Thoracic aorta (tissue), 2 donors: ENCODE data around the gene DMGDH. TPM values are rescaled to one million over a fixed set of nuclear protein-coding genes. Genes with fewer than 3 reads are reported as not detected.

ENCODE experiments used
- ATAC-seq: fragments of 150-250 bp; one replicate; pipeline ENCODE4 v1.8.0; 2017; ENCODE audit warnings: low read depth; ENCODE audit not compliant: insufficient number of reproducible peaks, low FRiP score
- DNase-seq: peaks from one replicate; pipeline ENCODE4 v3.0.0-alpha.2; 2020; ENCODE audit warnings: low spot score
- H3K27ac ChIP-seq, 2 donors: fragments of 200-600 bp; sonication (generic); 1 replicate in 1 of 2; 2 replicates in 1 of 2; pipeline ENCODE4 v1.5.1; 2016; ENCODE audit warnings: mild to moderate bottlenecking in 2 of 2, moderate library complexity in 2 of 2
- H3K27me3 ChIP-seq: fragments of 200-600 bp; sonication (generic); replicated peaks from 2 replicates; pipeline ENCODE4 v1.6.0; 2016; ENCODE audit warnings: mild to moderate bottlenecking; ENCODE audit not compliant: insufficient read depth
- H3K36me3 ChIP-seq: fragments of 200-600 bp; sonication (generic); one replicate; pipeline ENCODE4 v1.5.1; 2016
- H3K4me1 ChIP-seq, 2 donors: fragments of 200-600 bp; sonication (generic); 1 replicate in 1 of 2; 2 replicates in 1 of 2; pipeline versions ENCODE4 v1.5.1 to v1.6.0; 2016; ENCODE audit warnings: low read depth in 2 of 2, mild to moderate bottlenecking in 1 of 2; ENCODE audit not compliant: control insufficient read depth in 1 of 2
- H3K4me3 ChIP-seq: fragments of 200-600 bp; sonication (generic); 2 replicates; pipeline ENCODE4 v1.5.1; 2016; ENCODE audit warnings: mild to moderate bottlenecking
- H3K9me3 ChIP-seq: fragments of 200-600 bp; sonication (generic); 2 replicates; pipeline ENCODE4 v1.5.1; 2016
- CTCF ChIP-seq: fragments of 200-600 bp; sonication (generic); IDR thresholded peaks from one replicate; pipeline ENCODE4 v1.5.1; 2019; ENCODE audit warnings: antibody characterized with exemption
- total RNA-seq, 2 donors: library from RNA; depleted of rRNA; stranded (reverse); fragments of >200 nt; gene quantifications; one replicate each; pipeline versions ENCODE4 v1.1.0 to v1.2.3, GENCODE V29; 2016

DMGDH gene
- total RNA-seq, 2 donors from 2014 or later, result 0.85 to 0.95 TPM

- H3K9me3 ChIP-seq, result no peaks in the 10 kb centered on the region
- ATAC-seq (no peak), DNase-seq (no peak)
- no peak overlapping the region for H3K27ac ChIP-seq
- peaks cover 8% of the 10 kb centered on the region for H3K27me3 ChIP-seq
- H3K36me3 ChIP-seq, result no peaks in the 10 kb centered on the region
- H3K4me3 ChIP-seq, result no peak overlapping the region
- TF ChIP-seq CTCF, result no peak
- H3K4me1 ChIP-seq, result peaks cover 9 to 23% of the 10 kb centered on the region in 2 donors
These were observed 40.3 kb upstream of the DMGDH start for GRCh38 chr5:79109527-79110492.

GRCh38 chr5:79108792-79109191, 39.3 kb upstream of the DMGDH start:
- Histone ChIP-seq H3K4me3 (no peak overlapping the region), H3K9me3 (no peaks in the 10 kb centered on the region), H3K36me3 (no peaks in the 10 kb centered on the region), H3K4me1 (peaks cover 9 to 23% of the 10 kb centered on the region in 2 donors), H3K27me3 (peaks cover 8% of the 10 kb centered on the region), H3K27ac (no peak overlapping the region)
- TF ChIP-seq CTCF, result no peak
- DNase-seq (no peak), ATAC-seq (no peak)

GRCh38 chr5:79108086-79108485, 38.6 kb upstream of the DMGDH start:
- H3K27ac ChIP-seq, result no peak overlapping the region
- H3K4me1 ChIP-seq, result peaks cover 9 to 23% of the 10 kb centered on the region in 2 donors
- no peak for TF ChIP-seq CTCF
- ATAC-seq (no peak), DNase-seq (no peak)
- peak overlapping the region; percentile 48 for H3K4me3 ChIP-seq
- H3K9me3 ChIP-seq, result no peaks in the 10 kb centered on the region
- peaks cover 8% of the 10 kb centered on the region for H3K27me3 ChIP-seq
- no peaks in the 10 kb centered on the region for H3K36me3 ChIP-seq

GRCh38 chr5:79107020-79107796, 37.7 kb upstream of the DMGDH start:
- H3K9me3 ChIP-seq, result no peaks in the 10 kb centered on the region
- H3K27ac ChIP-seq, result no peak overlapping the region
- H3K4me3 ChIP-seq, result no peak overlapping the region
- TF ChIP-seq CTCF, result no peak
- no peaks in the 10 kb centered on the region for H3K36me3 ChIP-seq
- no peak for ATAC-seq
- DNase-seq, result no peak
- H3K27me3 ChIP-seq, result peaks cover 8% of the 10 kb centered on the region
- peaks cover 9 to 21% of the 10 kb centered on the region in 2 donors for H3K4me1 ChIP-seq

- DNase-seq (no peak), ATAC-seq (no peak)
- Histone ChIP-seq H3K27me3 (no peaks in the 10 kb centered on the region), H3K27ac (no peak overlapping the region), H3K36me3 (no peaks in the 10 kb centered on the region), H3K4me3 (no peak overlapping the region), H3K9me3 (no peaks in the 10 kb centered on the region), H3K4me1 (peaks cover 9 to 15% of the 10 kb centered on the region in 2 donors)
- TF ChIP-seq CTCF, result no peak
These were observed 36.4 kb upstream of the DMGDH start for GRCh38 chr5:79105868-79106267.
